ENCODE data around the gene CR2. TPM values are rescaled to one million over a fixed set of nuclear protein-coding genes. Genes with fewer than 3 reads are reported as not detected.
"Not testable (repeated sequence)": the region's sequence is repeated elsewhere in the genome, so short reads cannot be mapped to it uniquely, and the experiment has no call there.

Gene CR2
- total RNA-seq, 3 donors from 2014 or later: 0.10 to 0.38 TPM; not detected in 1

DNA sequence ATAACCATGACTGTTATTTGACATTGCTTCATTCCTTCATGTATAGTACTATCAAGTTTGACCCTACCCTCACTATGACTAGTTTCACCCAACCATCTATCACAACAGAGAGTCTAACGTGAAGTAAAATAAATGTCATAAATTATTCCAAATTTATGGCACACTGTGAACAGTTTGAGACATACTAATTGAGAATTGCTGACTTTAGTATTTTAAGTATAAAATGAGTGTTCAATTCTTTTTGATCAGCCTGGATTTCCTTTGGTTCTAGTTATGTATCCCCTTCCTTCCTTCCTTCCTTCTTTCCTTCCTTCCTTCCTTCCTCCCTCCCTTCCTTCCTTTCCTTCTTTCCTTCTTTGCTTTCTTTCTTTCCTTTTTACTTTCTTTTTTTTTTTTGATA is 56.3 kb downstream of the CR2 start:
- no peaks in the 10 kb centered on the region for H3K4me1 ChIP-seq (ENCODE audit: low read depth)
- H3K9me3 ChIP-seq: no peaks in the 10 kb centered on the region
- DNase-seq (no peak), ATAC-seq (no peak)
- TF ChIP-seq, protein P1, sequence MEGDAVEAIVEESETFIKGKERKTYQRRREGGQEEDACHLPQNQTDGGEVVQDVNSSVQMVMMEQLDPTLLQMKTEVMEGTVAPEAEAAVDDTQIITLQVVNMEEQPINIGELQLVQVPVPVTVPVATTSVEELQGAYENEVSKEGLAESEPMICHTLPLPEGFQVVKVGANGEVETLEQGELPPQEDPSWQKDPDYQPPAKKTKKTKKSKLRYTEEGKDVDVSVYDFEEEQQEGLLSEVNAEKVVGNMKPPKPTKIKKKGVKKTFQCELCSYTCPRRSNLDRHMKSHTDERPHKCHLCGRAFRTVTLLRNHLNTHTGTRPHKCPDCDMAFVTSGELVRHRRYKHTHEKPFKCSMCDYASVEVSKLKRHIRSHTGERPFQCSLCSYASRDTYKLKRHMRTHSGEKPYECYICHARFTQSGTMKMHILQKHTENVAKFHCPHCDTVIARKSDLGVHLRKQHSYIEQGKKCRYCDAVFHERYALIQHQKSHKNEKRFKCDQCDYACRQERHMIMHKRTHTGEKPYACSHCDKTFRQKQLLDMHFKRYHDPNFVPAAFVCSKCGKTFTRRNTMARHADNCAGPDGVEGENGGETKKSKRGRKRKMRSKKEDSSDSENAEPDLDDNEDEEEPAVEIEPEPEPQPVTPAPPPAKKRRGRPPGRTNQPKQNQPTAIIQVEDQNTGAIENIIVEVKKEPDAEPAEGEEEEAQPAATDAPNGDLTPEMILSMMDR (IDR thresholded peaks at IDR 0.05): no peak
- intact Hi-C loops (cut with DNase I, micrococcal nuclease): no loop called here
- no peak overlapping the region for H3K4me3 ChIP-seq
- no peaks in the 10 kb centered on the region for H3K36me3 ChIP-seq (ENCODE audit: low read depth)

GRCh38 chr1:207514890-207515289 is 60.8 kb downstream of the CR2 start:
- Histone ChIP-seq H3K9me3 (no peaks in the 10 kb centered on the region), H3K4me3 (no peak overlapping the region), H3K36me3 (ENCODE audit: low read depth) (no peaks in the 10 kb centered on the region), H3K4me1 (ENCODE audit: low read depth) (no peaks in the 10 kb centered on the region)
- intact Hi-C loops (cut with DNase I, micrococcal nuclease): no loop called here
- TF ChIP-seq, protein P1 (IDR thresholded peaks at IDR 0.05): no peak
- DNase-seq (no peak), ATAC-seq (no peak)

GRCh38 chr1:207516729-207517128 is 62.6 kb downstream of the CR2 start:
- Histone ChIP-seq H3K4me1 (ENCODE audit: low read depth) (no peaks in the 10 kb centered on the region), H3K4me3 (no peak overlapping the region), H3K9me3 (no peaks in the 10 kb centered on the region), H3K36me3 (ENCODE audit: low read depth) (no peaks in the 10 kb centered on the region)
- DNase-seq (no peak), ATAC-seq (no peak)
- TF ChIP-seq, protein P1 (IDR thresholded peaks at IDR 0.05): no peak
- intact Hi-C loops (cut with DNase I, micrococcal nuclease): no loop called here

- intact Hi-C loops (cut with DNase I, micrococcal nuclease): no loop called here
- no peak for ATAC-seq
- TF ChIP-seq, protein P1 (IDR thresholded peaks at IDR 0.05): no peak
These were observed 64.6 kb downstream of the CR2 start for GRCh38 chr1:207518608-207519236.

GRCh38 chr1:207519505-207520399 is 65.6 kb downstream of the CR2 start:
- H3K36me3 ChIP-seq (ENCODE audit: low read depth): no peaks in the 10 kb centered on the region
- ATAC-seq (no peak), DNase-seq (no peak)
- H3K4me3 ChIP-seq: no peak overlapping the region
- H3K4me1 ChIP-seq (ENCODE audit: low read depth): no peaks in the 10 kb centered on the region
- TF ChIP-seq, protein P1 (IDR thresholded peaks at IDR 0.05): no peak
- intact Hi-C loops (cut with DNase I, micrococcal nuclease): no loop called here
- no peaks in the 10 kb centered on the region for H3K9me3 ChIP-seq

More at GRCh38 chr1:207518608-207519236, 64.6 kb downstream of the CR2 start:
- Histone ChIP-seq H3K36me3 (ENCODE audit: low read depth) (no peaks in the 10 kb centered on the region), H3K4me1 (ENCODE audit: low read depth) (no peaks in the 10 kb centered on the region), H3K4me3 (no peak overlapping the region), H3K9me3 (no peaks in the 10 kb centered on the region)
- DNase-seq: no peak

GRCh38 chr1:207520400-207521345 is 66.5 kb downstream of the CR2 start:
- H3K36me3 ChIP-seq (ENCODE audit: low read depth); intact Hi-C loops (cut with DNase I, micrococcal nuclease); H3K9me3 ChIP-seq; H3K4me1 ChIP-seq (ENCODE audit: low read depth); ATAC-seq; DNase-seq; H3K4me3 ChIP-seq: not testable (repeated sequence)

DNA sequence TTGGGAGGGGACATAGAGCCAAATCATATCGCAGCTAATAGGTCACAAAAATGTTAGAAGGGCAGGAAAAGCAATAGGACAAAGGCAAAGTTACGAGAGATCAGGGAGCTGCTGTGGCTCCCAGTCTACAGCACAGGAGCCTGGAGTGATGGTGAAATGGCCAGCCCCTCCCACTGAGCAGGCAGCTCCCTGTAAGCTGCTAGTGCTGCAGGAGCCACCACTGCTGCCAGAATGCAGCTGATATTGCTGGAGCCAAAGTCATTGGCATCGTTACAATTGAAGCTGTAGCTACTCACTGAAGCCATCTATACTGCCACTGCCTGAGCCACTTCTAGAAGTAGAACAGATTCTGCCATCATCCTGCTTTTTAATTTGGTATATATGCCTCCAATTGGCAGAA is 71.1 kb downstream of the CR2 start:
- intact Hi-C loops (cut with DNase I, micrococcal nuclease); H3K4me1 ChIP-seq (ENCODE audit: low read depth): not testable (repeated sequence)

GRCh38 chr1:207528401-207528800 is 74.3 kb downstream of the CR2 start:
- H3K36me3 ChIP-seq (ENCODE audit: low read depth); H3K4me1 ChIP-seq (ENCODE audit: low read depth); H3K4me3 ChIP-seq; H3K9me3 ChIP-seq; DNase-seq; intact Hi-C loops (cut with DNase I, micrococcal nuclease); ATAC-seq: not testable (repeated sequence)

More for the DNA sequence above, 71.1 kb downstream of the CR2 start:
- not testable (repeated sequence) for H3K4me3 ChIP-seq; ATAC-seq; H3K36me3 ChIP-seq (ENCODE audit: low read depth); DNase-seq; H3K9me3 ChIP-seq

Measured in mucosa of descending colon (tissue), 3 donors.